ENCODE data around the gene PDSS2.
A peak's percentile ranks its signal among the peaks of the same experiment; 100 is the strongest.

PDSS2 gene

GRCh38 chr6:107357031-107357430 lies 102.3 kb downstream of the PDSS2 start:
- no peak for DNase-seq

DNA sequence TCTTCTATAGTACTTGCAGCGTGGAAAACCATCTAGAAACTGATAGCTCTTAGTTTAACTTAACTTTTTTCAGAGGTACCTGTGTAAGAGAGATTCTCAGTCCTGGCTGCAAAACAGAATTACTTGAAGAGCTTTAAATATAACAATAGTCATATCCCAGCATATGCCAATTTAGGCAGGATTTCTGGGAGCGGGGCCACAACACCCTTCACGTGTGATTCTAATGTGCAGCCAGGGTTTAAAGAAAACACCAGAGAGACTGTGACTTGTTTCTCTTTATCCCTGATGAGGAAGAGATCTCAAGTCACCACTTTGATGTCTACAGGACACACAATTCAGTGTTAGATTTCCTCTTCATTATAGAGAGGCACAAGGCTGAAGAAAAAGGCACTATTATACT lies 103.7 kb downstream of the PDSS2 start:
- DNase-seq: no peak

GRCh38 chr6:107354451-107354850 lies 104.9 kb downstream of the PDSS2 start:
- no peak for DNase-seq

DNA sequence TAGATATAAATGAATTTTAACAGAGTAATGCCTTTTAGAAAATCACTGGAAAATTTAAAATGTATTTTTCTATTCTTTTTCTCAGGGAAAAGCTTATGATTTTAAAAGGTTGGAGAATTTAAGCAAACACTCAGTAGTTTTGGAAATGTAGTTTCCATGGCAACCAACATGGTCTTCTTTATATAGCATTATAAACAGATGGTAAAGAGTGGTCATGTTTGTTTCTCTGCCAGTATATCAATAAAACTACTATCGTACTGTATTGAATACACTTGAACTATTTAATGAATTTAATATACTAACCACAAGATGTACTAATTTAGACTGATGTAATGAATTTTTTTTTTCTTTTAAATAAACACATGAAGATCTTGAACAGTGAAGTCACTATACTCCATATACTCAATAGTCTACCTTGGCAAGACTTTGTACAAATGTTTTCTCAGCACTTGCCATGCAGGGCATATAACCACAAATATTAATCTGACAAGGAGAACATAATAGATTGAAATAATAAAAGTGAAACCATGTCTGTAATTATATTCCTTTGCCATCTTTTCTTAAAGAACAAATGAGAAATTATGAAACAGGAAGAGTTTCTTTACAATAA lies 105.5 kb downstream of the PDSS2 start:
- no peak for DNase-seq

GRCh38 chr6:107348224-107348623 lies 111.1 kb downstream of the PDSS2 start:
- no peak for DNase-seq

DNA sequence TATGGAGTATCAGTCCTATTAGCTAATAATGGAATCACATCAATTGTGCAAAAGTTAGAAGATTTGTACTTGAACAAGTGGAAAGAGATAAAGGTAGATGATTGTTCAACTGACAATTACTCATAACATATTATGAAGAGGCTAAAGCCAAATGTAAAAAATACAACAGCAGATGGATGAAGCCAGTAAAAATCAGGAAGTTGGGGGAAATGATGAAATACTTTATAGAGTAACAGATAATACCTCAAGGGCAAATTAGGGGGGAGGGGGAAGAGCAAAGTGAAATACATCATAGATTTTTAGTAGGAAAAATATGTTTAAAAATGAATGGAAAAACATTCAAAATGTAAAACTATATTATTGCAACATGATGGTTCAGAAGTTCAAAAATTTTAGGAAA lies 114.0 kb downstream of the PDSS2 start:
- DNase-seq: no peak

GRCh38 chr6:107344981-107345380 lies 114.4 kb downstream of the PDSS2 start:
- no peak for DNase-seq

DNA sequence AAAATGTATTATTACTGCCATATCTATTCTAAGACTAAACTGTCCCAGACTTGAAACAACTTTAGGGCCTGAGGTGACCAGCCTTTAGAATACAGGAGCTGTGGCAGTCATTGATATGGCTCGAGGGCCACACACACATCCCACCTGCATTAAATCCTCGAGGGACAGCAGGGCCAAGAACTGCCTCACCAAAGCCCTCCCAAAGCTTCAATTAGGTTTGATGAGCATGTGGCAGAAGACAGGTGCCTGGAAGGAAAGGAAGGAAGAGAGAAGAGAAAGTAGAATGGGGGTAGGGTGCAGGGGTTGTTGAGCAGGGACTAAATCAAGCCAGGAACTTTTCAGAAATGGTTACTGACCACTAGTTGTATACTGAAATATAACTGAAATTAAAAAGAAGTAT lies 115.0 kb downstream of the PDSS2 start:
- no peak for DNase-seq

DNA sequence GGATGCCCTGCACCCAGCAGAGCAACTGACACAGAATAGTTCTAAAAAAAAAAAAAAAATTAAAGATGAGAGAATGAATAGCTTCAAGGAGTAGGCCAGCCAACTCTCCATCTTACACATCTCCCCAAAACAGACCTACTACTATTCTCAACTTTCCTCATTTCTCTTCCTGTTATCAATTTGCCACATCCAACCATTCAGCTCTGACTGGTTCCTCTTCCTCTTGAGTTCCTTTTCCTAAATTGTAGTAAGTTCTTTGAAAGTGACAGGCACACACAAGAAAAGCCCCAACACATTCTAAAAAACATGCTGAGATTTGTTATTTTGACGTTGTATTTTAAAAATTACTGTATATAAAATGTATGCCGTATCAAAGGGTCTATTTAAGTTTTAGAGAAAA lies 117.2 kb downstream of the PDSS2 start:
- DNase-seq: no peak

- no peak for DNase-seq
These were observed 118.5 kb downstream of the PDSS2 start for GRCh38 chr6:107340881-107341280.

- no peak for DNase-seq
These were observed 122.1 kb downstream of the PDSS2 start for GRCh38 chr6:107337191-107337741.

DNA sequence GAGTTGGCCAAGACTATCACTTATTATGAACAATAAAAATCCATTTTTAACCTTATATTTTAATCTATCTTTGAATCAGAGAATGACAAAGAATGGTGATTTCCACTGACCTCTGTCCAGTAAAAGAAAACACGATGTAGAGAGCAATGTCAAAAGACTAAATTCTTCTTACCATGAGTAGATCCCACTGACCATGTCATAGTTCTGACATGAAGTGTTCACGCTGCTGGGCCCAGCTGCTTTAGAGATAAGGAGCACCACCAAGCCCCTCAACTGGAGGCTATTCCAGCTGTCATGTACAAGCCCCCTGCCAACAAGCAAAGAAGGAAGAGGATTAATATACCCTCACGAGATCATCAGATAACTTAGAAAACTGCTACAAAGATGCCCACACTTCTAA lies 125.3 kb downstream of the PDSS2 start:
- no peak for DNase-seq

DNA sequence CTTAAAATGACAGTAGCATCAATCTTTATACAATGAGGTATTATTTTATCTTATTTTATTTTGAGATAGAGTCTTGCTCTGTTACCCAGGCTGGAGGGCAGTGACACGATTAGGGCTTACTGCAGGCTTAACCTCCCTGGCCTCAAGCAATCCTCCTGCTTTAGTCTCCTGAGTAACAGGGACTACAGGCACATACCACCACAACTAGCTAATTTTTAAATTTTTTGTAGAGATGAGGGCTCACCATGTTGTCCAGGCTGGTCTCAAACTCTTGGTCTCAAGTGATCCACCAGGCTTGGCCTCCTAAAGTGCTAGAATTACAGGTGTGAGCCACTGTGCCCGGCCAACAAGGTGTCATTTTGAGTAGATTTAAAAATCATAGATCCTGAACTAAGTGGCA lies 125.9 kb downstream of the PDSS2 start:
- no peak for DNase-seq

DNA sequence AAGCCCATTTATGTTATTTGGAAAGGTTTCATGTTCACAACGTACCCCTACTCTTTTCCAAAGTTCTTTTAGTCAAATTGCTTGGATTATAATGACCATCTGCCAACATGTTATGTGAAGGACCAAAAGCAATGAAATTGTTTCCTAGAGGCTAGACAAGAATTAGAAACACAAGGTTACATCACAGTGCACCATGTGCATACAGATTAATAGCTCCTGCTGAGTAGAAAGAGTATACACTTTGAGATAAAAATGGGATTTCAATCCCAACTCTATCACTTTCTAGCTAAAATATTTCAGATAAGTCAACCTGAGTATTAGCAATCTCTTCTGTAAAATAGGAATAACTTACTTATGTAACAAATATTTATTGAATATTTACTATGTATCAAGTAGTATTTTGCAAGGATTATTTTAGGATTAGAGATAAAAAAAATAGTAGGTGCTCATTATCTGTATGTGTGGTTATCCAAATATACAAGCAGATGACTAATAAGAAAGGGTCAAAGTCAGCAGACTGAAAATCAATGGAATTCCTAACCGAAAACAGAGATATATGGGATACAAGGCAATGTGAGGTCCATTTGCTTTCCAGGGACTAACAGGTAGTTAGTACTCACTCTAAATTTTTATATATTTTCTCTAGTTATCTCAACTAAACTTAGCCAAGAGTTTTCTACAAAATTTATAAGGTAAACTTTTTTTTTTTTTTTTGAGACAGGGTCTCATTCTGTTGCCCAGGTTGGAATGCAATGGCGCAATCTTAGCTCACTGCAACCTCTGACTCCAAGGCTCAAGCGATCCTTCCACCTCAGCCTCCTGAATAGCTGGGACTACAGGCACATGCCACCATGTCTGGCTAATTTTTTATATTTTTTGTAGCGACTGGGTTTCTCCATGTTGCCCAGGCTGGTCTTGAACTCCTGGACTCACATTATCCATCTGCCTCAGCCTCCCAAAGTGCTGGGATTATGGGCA lies 127.7 kb downstream of the PDSS2 start:
- DNase-seq: no peak

- DNase-seq: peak; percentile 3
These were observed 129.2 kb downstream of the PDSS2 start for GRCh38 chr6:107330168-107330567.

GRCh38 chr6:107329063-107329860 lies 130.1 kb downstream of the PDSS2 start:
- DNase-seq: no peak

DNA sequence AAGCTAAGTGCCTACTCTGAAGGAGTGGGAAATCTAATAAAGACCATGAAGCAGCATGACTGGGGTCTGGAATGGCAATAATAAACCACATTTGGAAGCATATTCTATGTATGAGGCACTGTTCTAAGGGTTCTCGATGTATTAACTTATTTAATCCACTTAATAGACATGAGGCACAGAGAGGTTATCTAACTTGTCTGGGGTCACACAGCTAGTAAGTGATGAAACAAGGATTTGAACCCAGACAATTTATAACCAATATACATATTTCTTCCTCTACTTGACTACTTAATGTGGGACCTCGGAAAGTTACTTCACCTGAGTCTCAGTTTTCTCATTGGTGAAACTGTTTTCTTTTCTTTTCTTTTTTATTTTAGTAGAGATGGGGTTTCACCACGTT lies 131.3 kb downstream of the PDSS2 start:
- no peak for DNase-seq

GRCh38 chr6:107323133-107323785 lies 136.1 kb downstream of the PDSS2 start:
- no peak for DNase-seq

DNA sequence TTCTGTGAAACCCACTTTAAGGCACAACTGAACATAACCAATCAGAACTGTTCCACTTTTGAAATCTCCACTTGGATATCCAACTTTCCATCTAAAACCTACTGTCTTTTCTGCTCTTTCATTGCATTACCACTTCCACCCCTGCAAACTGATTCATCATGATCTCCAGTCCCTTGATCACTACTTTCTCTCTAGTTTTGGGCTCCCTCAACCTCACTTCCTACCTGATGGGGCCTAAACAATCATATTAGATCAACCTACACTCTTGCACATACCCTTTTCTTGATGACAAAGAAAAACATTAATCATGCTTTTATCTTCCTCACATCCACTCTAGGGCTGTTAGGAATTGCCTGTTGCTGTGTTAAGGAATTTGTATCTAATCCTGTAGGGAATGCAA lies 137.6 kb downstream of the PDSS2 start:
- no peak for DNase-seq

GRCh38 chr6:107319906-107320530 lies 139.3 kb downstream of the PDSS2 start:
- no peak for DNase-seq

GRCh38 chr6:107318100-107318736 lies 141.1 kb downstream of the PDSS2 start:
- DNase-seq: peak; percentile 21

DNA sequence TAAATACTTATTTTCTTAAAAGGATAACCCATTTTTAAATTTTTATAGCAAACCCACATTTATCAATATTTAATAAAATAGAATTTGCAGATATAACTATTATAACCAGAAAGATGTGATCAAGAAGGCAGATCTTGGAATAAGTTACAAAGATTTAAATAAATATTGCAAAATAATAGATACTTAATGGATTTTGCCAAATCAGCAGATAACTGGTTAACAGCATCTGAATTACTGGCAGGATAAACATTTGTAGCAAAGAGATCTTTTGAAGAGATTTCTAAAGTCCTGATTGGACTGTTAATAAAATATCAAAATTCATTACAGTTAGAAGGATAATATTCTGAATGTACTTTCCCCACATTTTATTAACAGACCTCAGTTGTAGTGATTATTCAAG lies 144.2 kb downstream of the PDSS2 start:
- no peak for DNase-seq
